HCT116 (cell line): ENCODE data around the gene ADGRL3. TPM values are rescaled to one million over a fixed set of nuclear protein-coding genes. Genes with fewer than 3 reads are reported as not detected.

Experiments
- ATAC-seq: fragments of 200-7000 bp; cut with Tn5 transposase; 2 replicates; pipeline ENCODE4 v1.9.1; 2020; ENCODE audit warnings: mild to moderate bottlenecking, moderate library complexity
- BruUV-seq: library from RNA; stranded (reverse); fragments of 400-500 nt; replicated peaks from 2 replicates; lab custom pipeline; 2021; lab: Mats Ljungman, UMichigan
- CTCF ChIA-PET: fragments of 300-600 bp; sonication (Branson Sonifier 250); formaldehyde crosslinking; loops from one replicate; lab custom pipeline; 2021; ENCODE audit warnings: antibody characterized with exemption; lab: Charles Lee
- POLR2A ChIA-PET: fragments of 300-600, 350-600 bp; sonication (Branson Sonifier 250); formaldehyde crosslinking; loops from one replicate; lab custom pipeline; 2021; ENCODE audit warnings: antibody characterized with exemption; lab: Charles Lee
- RAD21 ChIA-PET, 2 experiments: fragments of 300-600 bp; sonication (Branson Sonifier 250); formaldehyde crosslinking; loops; one replicate each; lab custom pipeline; 2023; ENCODE audit warnings: low total read pairs in 2 of 2; ENCODE audit not compliant: uncharacterized antibody in 2 of 2, unreplicated experiment in 2 of 2, low non-redundant PET in 1 of 2; lab: Charles Lee
- DNase-seq: peaks from one replicate; pipeline ENCODE4 v3.0.0-alpha.2; 2010; ENCODE audit warnings: low read depth, low spot score
- H2AFZ ChIP-seq: fragments of 200-600 bp; shearing (Covaris generic), sonication (generic); 2 replicates; pipeline ENCODE4 v1.6.1; 2017; ENCODE audit warnings: low read depth, mixed run types, mixed read lengths, antibody characterized with exemption, low read length; ENCODE audit not compliant: poor library complexity, severe bottlenecking
- H3K27ac ChIP-seq: 2 replicates; pipeline ENCODE4 v1.5.1; 2012; ENCODE audit warnings: low read depth, low read length
- H3K27me3 ChIP-seq: fragments of 200-600 bp; sonication (generic); 2 replicates; pipeline ENCODE4 v1.6.1; 2016; ENCODE audit warnings: mixed run types, low read length, mixed read lengths; ENCODE audit not compliant: insufficient read depth
- H3K36me3 ChIP-seq, 2 experiments: fragments of 200-500 bp in 1 of 2; fragments of 200-600 bp in 1 of 2; sonication (Bioruptor generic) in 1 of 2; sonication (generic) in 1 of 2; 2 replicates each; pipeline versions ENCODE4 v1.5.1 to v1.6.1; 2014 to 2016; ENCODE audit warnings: low read length in 2 of 2, inconsistent platforms in 1 of 2, mixed read lengths in 1 of 2, mixed run types in 1 of 2; ENCODE audit not compliant: insufficient read depth in 2 of 2, control insufficient read depth in 1 of 2
- H3K4me1 ChIP-seq, 2 experiments: fragments of 200-600 bp in 1 of 2; sonication (generic) in 1 of 2; 2 replicates each; pipeline versions ENCODE4 v1.5.1 to v1.6.1; 2012 to 2017; ENCODE audit warnings: low read length in 2 of 2, inconsistent platforms in 1 of 2, mild to moderate bottlenecking in 1 of 2, mixed read lengths in 1 of 2, mixed run types in 1 of 2, moderate library complexity in 1 of 2; ENCODE audit not compliant: insufficient read depth in 2 of 2, control insufficient read depth in 1 of 2
- H3K4me2 ChIP-seq: fragments of 200-600 bp; sonication (generic); 2 replicates; pipeline ENCODE4 v1.6.1; 2017; ENCODE audit warnings: mixed run types, low read length, mixed read lengths
- H3K4me3 ChIP-seq, 2 experiments: fragments of 200-600 bp in 1 of 2; sonication (generic) in 1 of 2; replicated peaks in 1 of 2; 2 replicates each; pipeline ENCODE4 v1.5.1; 2011 to 2016; ENCODE audit warnings: low read length in 2 of 2, control low read depth in 1 of 2, low read depth in 1 of 2, mild to moderate bottlenecking in 1 of 2, mixed read lengths in 1 of 2, mixed run types in 1 of 2
- H3K79me2 ChIP-seq: fragments of 200-600 bp; sonication (generic); 2 replicates; pipeline ENCODE4 v1.6.1; 2017; ENCODE audit warnings: mild to moderate bottlenecking, mixed run types, low read length, moderate library complexity, mixed read lengths; ENCODE audit not compliant: insufficient read depth
- H3K9ac ChIP-seq: fragments of 200-600 bp; sonication (generic); 2 replicates; pipeline ENCODE4 v1.6.1; 2016; ENCODE audit warnings: low read length, mixed read lengths
- H3K9me2 ChIP-seq: fragments of 200-600 bp; sonication (generic), shearing (Covaris generic); 2 replicates; pipeline ENCODE4 v1.6.1; 2017; ENCODE audit warnings: mixed run types, mild to moderate bottlenecking, moderate library complexity; ENCODE audit not compliant: insufficient read depth
- H3K9me3 ChIP-seq, 2 experiments: fragments of 200-500 bp in 1 of 2; fragments of 200-600 bp in 1 of 2; sonication (Bioruptor generic) in 1 of 2; sonication (generic) in 1 of 2; 2 replicates each; pipeline ENCODE4 v1.6.1; 2014 to 2017; ENCODE audit warnings: low read length in 2 of 2, mixed read lengths in 2 of 2, inconsistent platforms in 1 of 2, low read depth in 1 of 2, mild to moderate bottlenecking in 1 of 2, mixed run types in 1 of 2, moderate library complexity in 1 of 2; ENCODE audit not compliant: control insufficient read depth in 1 of 2, insufficient read depth in 1 of 2
- H4K20me1 ChIP-seq: fragments of 200-600 bp; sonication (generic), shearing (Covaris generic); 2 replicates; pipeline ENCODE4 v1.6.1; 2017; ENCODE audit warnings: mixed run types, mild to moderate bottlenecking, moderate library complexity; ENCODE audit not compliant: insufficient read depth
- CBX3 ChIP-seq: IDR thresholded peaks from 2 replicates; pipeline ENCODE4 v1.6.1; 2012; ENCODE audit warnings: low read depth
- ELF1 ChIP-seq: IDR thresholded peaks from 2 replicates; pipeline ENCODE4 v1.6.1; 2012; ENCODE audit warnings: low read depth, borderline replicate concordance
- EZH2phosphoT487 ChIP-seq: fragments of 200-600 bp; IDR thresholded peaks from 2 replicates; pipeline ENCODE4 v1.6.1; 2018; ENCODE audit warnings: antibody characterized with exemption, borderline replicate concordance
- POLR2AphosphoS5 ChIP-seq: IDR thresholded peaks from 2 replicates; pipeline ENCODE4 v1.6.1; 2011; ENCODE audit warnings: mild to moderate bottlenecking, low read depth, low read length, moderate library complexity
- SIN3A ChIP-seq: IDR thresholded peaks from 2 replicates; pipeline ENCODE4 v1.6.1; 2012; ENCODE audit warnings: low read depth
- SP1 ChIP-seq: IDR thresholded peaks from 2 replicates; pipeline ENCODE4 v1.6.1; 2012; ENCODE audit warnings: low read depth
- TCF7L2 ChIP-seq: IDR thresholded peaks from 2 replicates; pipeline ENCODE4 v1.7.0; 2011; ENCODE audit warnings: borderline replicate concordance, inconsistent platforms; ENCODE audit not compliant: insufficient read depth, insufficient read length; ENCODE audit errors: extremely low read depth
- YY1 ChIP-seq: IDR thresholded peaks from 2 replicates; pipeline ENCODE4 v1.6.1; 2011; ENCODE audit warnings: low read length, low read depth, moderate library complexity, mild to moderate bottlenecking; ENCODE audit not compliant: insufficient replicate concordance; ENCODE audit errors: extremely low read depth
- ZFX ChIP-seq: fragments of 450-650 bp; IDR thresholded peaks from 2 replicates; pipeline ENCODE4 v1.6.1; 2017
- ZNF274 ChIP-seq: fragments of 200-500 bp; sonication (Bioruptor generic); IDR thresholded peaks from 2 replicates; pipeline ENCODE4 v1.6.1; 2014; ENCODE audit warnings: mild to moderate bottlenecking, low read depth, low read length, inconsistent platforms
- intact Hi-C: fragments of 100-400 bp; cut with micrococcal nuclease; formaldehyde crosslinking; loops from 2 replicates; pipeline ENCODE4 v1.10.0; 2022
- total RNA-seq: library from RNA; stranded (reverse); gene quantifications from one replicate; pipeline ENCODE4 v1.2.1, GENCODE V29; 2021; ENCODE audit not compliant: unreplicated experiment
- TF ChIP-seq, protein P1 (sequence below), 3 experiments: fragments of 200-600 bp in 1 of 3; sonication (generic) in 1 of 3; IDR thresholded peaks in 2 of 3; conservative IDR thresholded peaks in 1 of 3; 2 replicates each; pipeline ENCODE4 v1.5.1; 2012 to 2017; ENCODE audit warnings: low read depth in 2 of 3, low read length in 2 of 3, antibody characterized with exemption in 1 of 3, borderline replicate concordance in 1 of 3, control low read depth in 1 of 3, mild to moderate bottlenecking in 1 of 3, mixed read lengths in 1 of 3, mixed run types in 1 of 3, moderate library complexity in 1 of 3; ENCODE audit not compliant: insufficient read depth in 1 of 3
- TF ChIP-seq, protein P2 (sequence below): IDR thresholded peaks from 2 replicates; pipeline ENCODE4 v1.6.1; 2012
- TF ChIP-seq, protein P3 (sequence below): IDR thresholded peaks from 2 replicates; pipeline ENCODE4 v1.6.1; 2012; ENCODE audit warnings: low read depth
- TF ChIP-seq, protein P4 (sequence below): IDR thresholded peaks from 2 replicates; pipeline ENCODE4 v1.6.1; 2012

ADGRL3 gene
- total RNA-seq, 1 experiment from 2014 or later: not detected

DNA sequence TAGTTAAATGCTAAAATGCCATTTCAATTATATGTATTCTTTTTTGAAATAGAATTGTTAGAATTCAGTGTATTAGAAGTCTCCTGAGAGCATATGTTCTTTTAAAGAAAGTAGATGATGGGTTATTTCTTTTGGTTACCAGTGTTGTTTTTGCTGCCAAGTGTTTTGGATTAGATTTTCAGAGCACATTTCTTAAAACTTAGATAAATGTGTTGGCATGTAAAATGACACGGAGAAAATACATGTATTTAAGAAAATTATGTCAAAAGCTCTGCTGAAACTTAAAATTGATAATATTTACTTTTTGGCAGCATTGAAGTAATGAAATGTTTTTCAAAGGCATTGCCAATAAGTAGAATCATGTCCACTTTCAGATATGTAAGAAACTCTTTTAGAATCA, 379.7 kb downstream of the ADGRL3 start:
- ChIA-PET CTCF (no interaction called here), POLR2A (no interaction called here), RAD21 (no interaction called here)
- Histone ChIP-seq H3K4me3 (no peak overlapping the region), H3K9me2 (no peaks in the 10 kb centered on the region), H3K27me3 (no peaks in the 10 kb centered on the region), H3K27ac (no peak overlapping the region), H3K4me2 (no peak overlapping the region), H3K9ac (no peak overlapping the region), H4K20me1 (no peaks in the 10 kb centered on the region), H3K4me1 (no peaks in the 10 kb centered on the region), H2AFZ (no peak overlapping the region), H3K79me2 (no peaks in the 10 kb centered on the region), H3K9me3 (peaks cover 0 to 24% of the 10 kb centered on the region in 2 experiments; a peak in 2 of 4 replicates), H3K36me3 (no peaks in the 10 kb centered on the region)
- BruUV-seq: no TSS peak
- no peak for TF ChIP-seq ZNF274
- TF ChIP-seq POLR2AphosphoS5: no peak
- TF ChIP-seq ZFX: no peak
- TF ChIP-seq, protein P1, sequence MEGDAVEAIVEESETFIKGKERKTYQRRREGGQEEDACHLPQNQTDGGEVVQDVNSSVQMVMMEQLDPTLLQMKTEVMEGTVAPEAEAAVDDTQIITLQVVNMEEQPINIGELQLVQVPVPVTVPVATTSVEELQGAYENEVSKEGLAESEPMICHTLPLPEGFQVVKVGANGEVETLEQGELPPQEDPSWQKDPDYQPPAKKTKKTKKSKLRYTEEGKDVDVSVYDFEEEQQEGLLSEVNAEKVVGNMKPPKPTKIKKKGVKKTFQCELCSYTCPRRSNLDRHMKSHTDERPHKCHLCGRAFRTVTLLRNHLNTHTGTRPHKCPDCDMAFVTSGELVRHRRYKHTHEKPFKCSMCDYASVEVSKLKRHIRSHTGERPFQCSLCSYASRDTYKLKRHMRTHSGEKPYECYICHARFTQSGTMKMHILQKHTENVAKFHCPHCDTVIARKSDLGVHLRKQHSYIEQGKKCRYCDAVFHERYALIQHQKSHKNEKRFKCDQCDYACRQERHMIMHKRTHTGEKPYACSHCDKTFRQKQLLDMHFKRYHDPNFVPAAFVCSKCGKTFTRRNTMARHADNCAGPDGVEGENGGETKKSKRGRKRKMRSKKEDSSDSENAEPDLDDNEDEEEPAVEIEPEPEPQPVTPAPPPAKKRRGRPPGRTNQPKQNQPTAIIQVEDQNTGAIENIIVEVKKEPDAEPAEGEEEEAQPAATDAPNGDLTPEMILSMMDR (IDR thresholded peaks at IDR 0.05 in 2 of 3, conservative IDR thresholded peaks at IDR 0.05 in 1 of 3; ENCODE audit: borderline replicate concordance in 1 of 3, insufficient read depth in 1 of 3, low read depth in 2 of 3, low read length in 2 of 3): no peak
- no peak for TF ChIP-seq ELF1
- no peak for TF ChIP-seq SP1
- no peak for TF ChIP-seq CBX3
- no peak for TF ChIP-seq YY1
- no peak for TF ChIP-seq EZH2phosphoT487
- TF ChIP-seq, protein P2, sequence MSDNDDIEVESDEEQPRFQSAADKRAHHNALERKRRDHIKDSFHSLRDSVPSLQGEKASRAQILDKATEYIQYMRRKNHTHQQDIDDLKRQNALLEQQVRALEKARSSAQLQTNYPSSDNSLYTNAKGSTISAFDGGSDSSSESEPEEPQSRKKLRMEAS: no peak
- TF ChIP-seq, protein P3, sequence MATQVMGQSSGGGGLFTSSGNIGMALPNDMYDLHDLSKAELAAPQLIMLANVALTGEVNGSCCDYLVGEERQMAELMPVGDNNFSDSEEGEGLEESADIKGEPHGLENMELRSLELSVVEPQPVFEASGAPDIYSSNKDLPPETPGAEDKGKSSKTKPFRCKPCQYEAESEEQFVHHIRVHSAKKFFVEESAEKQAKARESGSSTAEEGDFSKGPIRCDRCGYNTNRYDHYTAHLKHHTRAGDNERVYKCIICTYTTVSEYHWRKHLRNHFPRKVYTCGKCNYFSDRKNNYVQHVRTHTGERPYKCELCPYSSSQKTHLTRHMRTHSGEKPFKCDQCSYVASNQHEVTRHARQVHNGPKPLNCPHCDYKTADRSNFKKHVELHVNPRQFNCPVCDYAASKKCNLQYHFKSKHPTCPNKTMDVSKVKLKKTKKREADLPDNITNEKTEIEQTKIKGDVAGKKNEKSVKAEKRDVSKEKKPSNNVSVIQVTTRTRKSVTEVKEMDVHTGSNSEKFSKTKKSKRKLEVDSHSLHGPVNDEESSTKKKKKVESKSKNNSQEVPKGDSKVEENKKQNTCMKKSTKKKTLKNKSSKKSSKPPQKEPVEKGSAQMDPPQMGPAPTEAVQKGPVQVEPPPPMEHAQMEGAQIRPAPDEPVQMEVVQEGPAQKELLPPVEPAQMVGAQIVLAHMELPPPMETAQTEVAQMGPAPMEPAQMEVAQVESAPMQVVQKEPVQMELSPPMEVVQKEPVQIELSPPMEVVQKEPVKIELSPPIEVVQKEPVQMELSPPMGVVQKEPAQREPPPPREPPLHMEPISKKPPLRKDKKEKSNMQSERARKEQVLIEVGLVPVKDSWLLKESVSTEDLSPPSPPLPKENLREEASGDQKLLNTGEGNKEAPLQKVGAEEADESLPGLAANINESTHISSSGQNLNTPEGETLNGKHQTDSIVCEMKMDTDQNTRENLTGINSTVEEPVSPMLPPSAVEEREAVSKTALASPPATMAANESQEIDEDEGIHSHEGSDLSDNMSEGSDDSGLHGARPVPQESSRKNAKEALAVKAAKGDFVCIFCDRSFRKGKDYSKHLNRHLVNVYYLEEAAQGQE: no peak
- TF ChIP-seq SIN3A: no peak
- TF ChIP-seq, protein P4, sequence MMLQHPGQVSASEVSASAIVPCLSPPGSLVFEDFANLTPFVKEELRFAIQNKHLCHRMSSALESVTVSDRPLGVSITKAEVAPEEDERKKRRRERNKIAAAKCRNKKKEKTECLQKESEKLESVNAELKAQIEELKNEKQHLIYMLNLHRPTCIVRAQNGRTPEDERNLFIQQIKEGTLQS: no peak
- no peak for TF ChIP-seq TCF7L2
- no peak for DNase-seq
- no peak for ATAC-seq
- intact Hi-C loops: no loop called here
